K562 (cell line): ENCODE measurements around the gene ATP5MG. TPM values are rescaled to one million over a fixed set of nuclear protein-coding genes. Genes with fewer than 3 reads are reported as not detected.

Source experiments
- MAZ ChIP-seq, 2 experiments: fragments of 450-650 bp in 1 of 2; sonication (generic) in 1 of 2; formaldehyde crosslinking; IDR thresholded peaks in 1 of 2; conservative IDR thresholded peaks in 1 of 2; 2 replicates each; pipeline versions ENCODE4 v1.4.0 to v1.5.0; 2020; ENCODE audit warnings: mild to moderate bottlenecking in 1 of 2, missing genetic modification reagents in 1 of 2
- MIER1 ChIP-seq: fragments of 450-650 bp; IDR thresholded peaks from 2 replicates; pipeline ENCODE4 v1.6.1; 2016; ENCODE audit warnings: antibody characterized with exemption, mild to moderate bottlenecking, low read depth
- NKRF ChIP-seq: fragments of 450-650 bp; IDR thresholded peaks from 2 replicates; pipeline ENCODE4 v1.6.1; 2016; ENCODE audit warnings: borderline replicate concordance
- PTBP1 ChIP-seq: fragments of 200-400 bp; formaldehyde crosslinking; IDR thresholded peaks from 2 replicates; pipeline ENCODE4 v1.6.1; 2017; ENCODE audit warnings: low read depth, low read length
- RAD51 ChIP-seq: fragments of 450-650 bp; IDR thresholded peaks from 2 replicates; pipeline ENCODE4 v1.7.1; 2016; ENCODE audit warnings: low read depth, mild to moderate bottlenecking, borderline replicate concordance
- SAP30 ChIP-seq: fragments of 200-600 bp; sonication (generic); IDR thresholded peaks from 2 replicates; pipeline ENCODE4 v1.6.1; 2012; ENCODE audit warnings: borderline replicate concordance, low read depth, mild to moderate bottlenecking, moderate library complexity, low read length, control low read depth, inconsistent platforms; ENCODE audit not compliant: insufficient read depth, poor library complexity, severe bottlenecking
- SMARCA4 ChIP-seq: fragments of 450-650 bp; IDR thresholded peaks from 2 replicates; pipeline ENCODE4 v1.6.1; 2016
- ZNF24 ChIP-seq: fragments of 450-650 bp; IDR thresholded peaks from 2 replicates; pipeline ENCODE4 v1.6.1; 2016
- polyA plus RNA-seq, 8 experiments: library from polyadenylated mRNA; depleted of rRNA in 4 of 8; stranded (reverse) in 5 of 8; unstranded in 3 of 8; fragments of >200 nt; fragmentation: Nextera tagmentation in 2 of 8; fragmentation: Illumina TruSeq in 1 of 8; extraction: Ambion mirVana in 2 of 8; extraction: Trizol in 1 of 8; gene quantifications; 2 replicates each; pipeline versions ENCODE4 v1.2.1 to v1.2.3, GENCODE V29; 2011 to 2014; ENCODE audit warnings: inconsistent platforms in 1 of 8, missing spikeins in 1 of 8
- total RNA-seq, 7 experiments: library from RNA; depleted of rRNA in 6 of 7; stranded (reverse); fragments of >200 nt in 6 of 7; fragmentation: Illumina TruSeq in 2 of 7; extraction: Trizol in 2 of 7; gene quantifications; 2 replicates each; pipeline versions ENCODE4 v1.2.1 to v1.2.3, GENCODE V29; 2011 to 2021; ENCODE audit warnings: low replicate concordance in 1 of 7
- TF ChIP-seq, protein P1 (sequence below): fragments of 450-650 bp; IDR thresholded peaks from 2 replicates; pipeline ENCODE4 v1.6.1; 2016; ENCODE audit warnings: mild to moderate bottlenecking, moderate library complexity
- TF ChIP-seq, protein P2 (sequence below): sonication (generic); formaldehyde crosslinking; IDR thresholded peaks from 2 replicates; pipeline ENCODE4 v1.8.1; 2023; ENCODE audit warnings: mild to moderate bottlenecking, missing genetic modification reagents

ATP5MG gene
- total and polyA plus RNA-seq, 9 of the 15 experiments (the other 6 are each of a cell fraction or from before 2014, with no cell fraction given): 301 to 2,138 (median 434) TPM

DNA sequence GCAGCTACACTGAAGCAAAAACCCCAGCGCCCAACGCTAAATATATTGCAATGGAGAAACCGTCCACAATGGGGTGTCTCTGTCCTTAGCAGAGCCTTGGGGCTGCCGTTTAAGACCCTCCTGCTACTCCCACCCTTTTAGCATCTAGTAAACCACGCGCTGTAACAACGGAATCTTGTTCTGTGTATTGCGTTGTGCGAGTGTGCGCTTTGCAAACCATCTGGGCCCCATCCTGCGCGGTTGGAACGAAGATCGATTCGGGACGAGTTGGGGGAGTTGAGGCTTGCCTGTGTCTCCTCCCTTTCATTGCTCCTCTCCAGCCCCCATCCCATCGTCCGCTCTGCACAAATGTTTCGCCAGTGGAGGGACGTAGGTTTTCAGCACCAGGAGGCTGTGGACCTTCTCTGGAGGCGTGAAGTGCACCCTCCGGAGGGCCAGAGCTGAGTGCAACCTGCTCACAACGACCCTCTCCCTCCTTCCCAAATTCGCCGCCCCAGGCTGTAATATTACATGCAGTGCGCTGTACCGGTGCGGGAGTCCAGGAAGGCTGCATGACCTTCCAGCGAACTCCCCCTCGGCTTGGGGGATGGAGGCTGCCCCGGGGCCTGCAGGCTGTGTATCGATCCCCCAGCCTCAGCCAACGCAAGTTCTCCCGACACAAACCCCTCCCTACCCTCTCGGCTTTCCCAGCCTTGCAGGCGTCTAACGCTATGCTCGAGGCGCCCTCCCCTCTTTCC is 33.3 kb downstream of the ATP5MG start (continued):
- TF ChIP-seq, protein P1, sequence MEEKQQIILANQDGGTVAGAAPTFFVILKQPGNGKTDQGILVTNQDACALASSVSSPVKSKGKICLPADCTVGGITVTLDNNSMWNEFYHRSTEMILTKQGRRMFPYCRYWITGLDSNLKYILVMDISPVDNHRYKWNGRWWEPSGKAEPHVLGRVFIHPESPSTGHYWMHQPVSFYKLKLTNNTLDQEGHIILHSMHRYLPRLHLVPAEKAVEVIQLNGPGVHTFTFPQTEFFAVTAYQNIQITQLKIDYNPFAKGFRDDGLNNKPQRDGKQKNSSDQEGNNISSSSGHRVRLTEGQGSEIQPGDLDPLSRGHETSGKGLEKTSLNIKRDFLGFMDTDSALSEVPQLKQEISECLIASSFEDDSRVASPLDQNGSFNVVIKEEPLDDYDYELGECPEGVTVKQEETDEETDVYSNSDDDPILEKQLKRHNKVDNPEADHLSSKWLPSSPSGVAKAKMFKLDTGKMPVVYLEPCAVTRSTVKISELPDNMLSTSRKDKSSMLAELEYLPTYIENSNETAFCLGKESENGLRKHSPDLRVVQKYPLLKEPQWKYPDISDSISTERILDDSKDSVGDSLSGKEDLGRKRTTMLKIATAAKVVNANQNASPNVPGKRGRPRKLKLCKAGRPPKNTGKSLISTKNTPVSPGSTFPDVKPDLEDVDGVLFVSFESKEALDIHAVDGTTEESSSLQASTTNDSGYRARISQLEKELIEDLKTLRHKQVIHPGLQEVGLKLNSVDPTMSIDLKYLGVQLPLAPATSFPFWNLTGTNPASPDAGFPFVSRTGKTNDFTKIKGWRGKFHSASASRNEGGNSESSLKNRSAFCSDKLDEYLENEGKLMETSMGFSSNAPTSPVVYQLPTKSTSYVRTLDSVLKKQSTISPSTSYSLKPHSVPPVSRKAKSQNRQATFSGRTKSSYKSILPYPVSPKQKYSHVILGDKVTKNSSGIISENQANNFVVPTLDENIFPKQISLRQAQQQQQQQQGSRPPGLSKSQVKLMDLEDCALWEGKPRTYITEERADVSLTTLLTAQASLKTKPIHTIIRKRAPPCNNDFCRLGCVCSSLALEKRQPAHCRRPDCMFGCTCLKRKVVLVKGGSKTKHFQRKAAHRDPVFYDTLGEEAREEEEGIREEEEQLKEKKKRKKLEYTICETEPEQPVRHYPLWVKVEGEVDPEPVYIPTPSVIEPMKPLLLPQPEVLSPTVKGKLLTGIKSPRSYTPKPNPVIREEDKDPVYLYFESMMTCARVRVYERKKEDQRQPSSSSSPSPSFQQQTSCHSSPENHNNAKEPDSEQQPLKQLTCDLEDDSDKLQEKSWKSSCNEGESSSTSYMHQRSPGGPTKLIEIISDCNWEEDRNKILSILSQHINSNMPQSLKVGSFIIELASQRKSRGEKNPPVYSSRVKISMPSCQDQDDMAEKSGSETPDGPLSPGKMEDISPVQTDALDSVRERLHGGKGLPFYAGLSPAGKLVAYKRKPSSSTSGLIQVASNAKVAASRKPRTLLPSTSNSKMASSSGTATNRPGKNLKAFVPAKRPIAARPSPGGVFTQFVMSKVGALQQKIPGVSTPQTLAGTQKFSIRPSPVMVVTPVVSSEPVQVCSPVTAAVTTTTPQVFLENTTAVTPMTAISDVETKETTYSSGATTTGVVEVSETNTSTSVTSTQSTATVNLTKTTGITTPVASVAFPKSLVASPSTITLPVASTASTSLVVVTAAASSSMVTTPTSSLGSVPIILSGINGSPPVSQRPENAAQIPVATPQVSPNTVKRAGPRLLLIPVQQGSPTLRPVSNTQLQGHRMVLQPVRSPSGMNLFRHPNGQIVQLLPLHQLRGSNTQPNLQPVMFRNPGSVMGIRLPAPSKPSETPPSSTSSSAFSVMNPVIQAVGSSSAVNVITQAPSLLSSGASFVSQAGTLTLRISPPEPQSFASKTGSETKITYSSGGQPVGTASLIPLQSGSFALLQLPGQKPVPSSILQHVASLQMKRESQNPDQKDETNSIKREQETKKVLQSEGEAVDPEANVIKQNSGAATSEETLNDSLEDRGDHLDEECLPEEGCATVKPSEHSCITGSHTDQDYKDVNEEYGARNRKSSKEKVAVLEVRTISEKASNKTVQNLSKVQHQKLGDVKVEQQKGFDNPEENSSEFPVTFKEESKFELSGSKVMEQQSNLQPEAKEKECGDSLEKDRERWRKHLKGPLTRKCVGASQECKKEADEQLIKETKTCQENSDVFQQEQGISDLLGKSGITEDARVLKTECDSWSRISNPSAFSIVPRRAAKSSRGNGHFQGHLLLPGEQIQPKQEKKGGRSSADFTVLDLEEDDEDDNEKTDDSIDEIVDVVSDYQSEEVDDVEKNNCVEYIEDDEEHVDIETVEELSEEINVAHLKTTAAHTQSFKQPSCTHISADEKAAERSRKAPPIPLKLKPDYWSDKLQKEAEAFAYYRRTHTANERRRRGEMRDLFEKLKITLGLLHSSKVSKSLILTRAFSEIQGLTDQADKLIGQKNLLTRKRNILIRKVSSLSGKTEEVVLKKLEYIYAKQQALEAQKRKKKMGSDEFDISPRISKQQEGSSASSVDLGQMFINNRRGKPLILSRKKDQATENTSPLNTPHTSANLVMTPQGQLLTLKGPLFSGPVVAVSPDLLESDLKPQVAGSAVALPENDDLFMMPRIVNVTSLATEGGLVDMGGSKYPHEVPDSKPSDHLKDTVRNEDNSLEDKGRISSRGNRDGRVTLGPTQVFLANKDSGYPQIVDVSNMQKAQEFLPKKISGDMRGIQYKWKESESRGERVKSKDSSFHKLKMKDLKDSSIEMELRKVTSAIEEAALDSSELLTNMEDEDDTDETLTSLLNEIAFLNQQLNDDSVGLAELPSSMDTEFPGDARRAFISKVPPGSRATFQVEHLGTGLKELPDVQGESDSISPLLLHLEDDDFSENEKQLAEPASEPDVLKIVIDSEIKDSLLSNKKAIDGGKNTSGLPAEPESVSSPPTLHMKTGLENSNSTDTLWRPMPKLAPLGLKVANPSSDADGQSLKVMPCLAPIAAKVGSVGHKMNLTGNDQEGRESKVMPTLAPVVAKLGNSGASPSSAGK: peak; percentile 56; the same call in 1 of the 2 replicates
- TF ChIP-seq NKRF (peak; percentile 76; the same call in 1 of the 2 replicates), PTBP1 (0 out of 2 replicates have a peak, but pooled peaks have one; percentile 26), ZNF24 (peak; percentile 37; the same call in 1 of the 2 replicates), MIER1 (peak; percentile 90), SMARCA4 (peak; percentile 15; the same call in 1 of the 2 replicates), SAP30 (peak; percentile 79), MAZ (CRISPR knock-in tag; conservative IDR thresholded peaks at IDR 0.05 in 1 of 2, IDR thresholded peaks at IDR 0.05 in 1 of 2) (peak in 1 of 2 experiments; percentile 51; a peak in 1 of 4 replicates), RAD51 (no peak)
- TF ChIP-seq, protein P2, sequence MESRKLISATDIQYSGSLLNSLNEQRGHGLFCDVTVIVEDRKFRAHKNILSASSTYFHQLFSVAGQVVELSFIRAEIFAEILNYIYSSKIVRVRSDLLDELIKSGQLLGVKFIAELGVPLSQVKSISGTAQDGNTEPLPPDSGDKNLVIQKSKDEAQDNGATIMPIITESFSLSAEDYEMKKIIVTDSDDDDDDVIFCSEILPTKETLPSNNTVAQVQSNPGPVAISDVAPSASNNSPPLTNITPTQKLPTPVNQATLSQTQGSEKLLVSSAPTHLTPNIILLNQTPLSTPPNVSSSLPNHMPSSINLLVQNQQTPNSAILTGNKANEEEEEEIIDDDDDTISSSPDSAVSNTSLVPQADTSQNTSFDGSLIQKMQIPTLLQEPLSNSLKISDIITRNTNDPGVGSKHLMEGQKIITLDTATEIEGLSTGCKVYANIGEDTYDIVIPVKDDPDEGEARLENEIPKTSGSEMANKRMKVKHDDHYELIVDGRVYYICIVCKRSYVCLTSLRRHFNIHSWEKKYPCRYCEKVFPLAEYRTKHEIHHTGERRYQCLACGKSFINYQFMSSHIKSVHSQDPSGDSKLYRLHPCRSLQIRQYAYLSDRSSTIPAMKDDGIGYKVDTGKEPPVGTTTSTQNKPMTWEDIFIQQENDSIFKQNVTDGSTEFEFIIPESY: peak; percentile 31; the same call in 1 of the 2 replicates
